GM21447 (cell line): Measurements from ENCODE around the gene XKR3.
"Not testable (repeated sequence)": the region's sequence is repeated elsewhere in the genome, so short reads cannot be mapped to it uniquely, and the experiment has no call there.

ENCODE experiments used
- ATAC-seq: cut with Tn5 transposase; IDR thresholded peaks from one replicate; pipeline ENCODE4 v1.9.1; 2021; ENCODE audit not compliant: unreplicated experiment

The XKR3 gene

GRCh38 chr22:16824716-16825687 lies at the start of gene XKR3:
Gene XKR3 (minus strand): TSS chr22:16825411. CDS start chr22:16808073, 17,338 bp downstream.
- no peak for ATAC-seq

GRCh38 chr22:16869640-16870039 lies 44.4 kb upstream of the XKR3 start:
- not testable (repeated sequence) for ATAC-seq

GRCh38 chr22:16866167-16866566 lies 41.0 kb upstream of the XKR3 start:
- ATAC-seq, result no peak

- ATAC-seq, result not testable (repeated sequence)
Observed at GRCh38 chr22:16856851-16857250, 31.6 kb upstream of the XKR3 start.

GRCh38 chr22:16854631-16855030 lies 29.4 kb upstream of the XKR3 start:
- no peak for ATAC-seq

- ATAC-seq, result not testable (repeated sequence)
Observed at GRCh38 chr22:16851268-16851996, 26.2 kb upstream of the XKR3 start.

GRCh38 chr22:16847271-16847670 lies 22.1 kb upstream of the XKR3 start:
- no peak for ATAC-seq

GRCh38 chr22:16845881-16846280 lies 20.7 kb upstream of the XKR3 start:
- ATAC-seq, result no peak

- no peak for ATAC-seq
Observed at GRCh38 chr22:16845465-16845864, 20.3 kb upstream of the XKR3 start.

GRCh38 chr22:16844529-16844928 lies 19.3 kb upstream of the XKR3 start:
- no peak for ATAC-seq

GRCh38 chr22:16838073-16838472 lies 12.9 kb upstream of the XKR3 start:
- no peak for ATAC-seq

GRCh38 chr22:16834971-16835370 lies 9.8 kb upstream of the XKR3 start:
- ATAC-seq, result no peak

- no peak for ATAC-seq
Observed at GRCh38 chr22:16831257-16831656, 6.0 kb upstream of the XKR3 start.

- no peak for ATAC-seq
Observed at GRCh38 chr22:16829985-16830384, 4.8 kb upstream of the XKR3 start.

GRCh38 chr22:16828876-16829275 lies 3.7 kb upstream of the XKR3 start:
- no peak for ATAC-seq

- no peak for ATAC-seq
Observed at GRCh38 chr22:16827506-16827905, 2.3 kb upstream of the XKR3 start.

GRCh38 chr22:16819249-16819648 lies 6.0 kb downstream of the XKR3 start:
- no peak for ATAC-seq

GRCh38 chr22:16818538-16818937 lies 6.7 kb downstream of the XKR3 start:
- no peak for ATAC-seq

- no peak for ATAC-seq
Observed at GRCh38 chr22:16815073-16815472, 10.1 kb downstream of the XKR3 start.

GRCh38 chr22:16810188-16810802 lies 14.9 kb downstream of the XKR3 start:
- no peak for ATAC-seq

- no peak for ATAC-seq
Observed at GRCh38 chr22:16808744-16809143, 16.5 kb downstream of the XKR3 start.

- no peak for ATAC-seq
Observed at GRCh38 chr22:16807109-16807508, 18.1 kb downstream of the XKR3 start.
